Measurements from ENCODE around the gene GLI1.

GLI1 gene

GRCh38 chr12:57459750-57460467, at the start of gene GLI1:
TSS of gene GLI1 (plus strand) at chr12:57459785. CDS start at chr12:57463692, 3,907 bp downstream.
- TF ChIP-seq, protein P1, sequence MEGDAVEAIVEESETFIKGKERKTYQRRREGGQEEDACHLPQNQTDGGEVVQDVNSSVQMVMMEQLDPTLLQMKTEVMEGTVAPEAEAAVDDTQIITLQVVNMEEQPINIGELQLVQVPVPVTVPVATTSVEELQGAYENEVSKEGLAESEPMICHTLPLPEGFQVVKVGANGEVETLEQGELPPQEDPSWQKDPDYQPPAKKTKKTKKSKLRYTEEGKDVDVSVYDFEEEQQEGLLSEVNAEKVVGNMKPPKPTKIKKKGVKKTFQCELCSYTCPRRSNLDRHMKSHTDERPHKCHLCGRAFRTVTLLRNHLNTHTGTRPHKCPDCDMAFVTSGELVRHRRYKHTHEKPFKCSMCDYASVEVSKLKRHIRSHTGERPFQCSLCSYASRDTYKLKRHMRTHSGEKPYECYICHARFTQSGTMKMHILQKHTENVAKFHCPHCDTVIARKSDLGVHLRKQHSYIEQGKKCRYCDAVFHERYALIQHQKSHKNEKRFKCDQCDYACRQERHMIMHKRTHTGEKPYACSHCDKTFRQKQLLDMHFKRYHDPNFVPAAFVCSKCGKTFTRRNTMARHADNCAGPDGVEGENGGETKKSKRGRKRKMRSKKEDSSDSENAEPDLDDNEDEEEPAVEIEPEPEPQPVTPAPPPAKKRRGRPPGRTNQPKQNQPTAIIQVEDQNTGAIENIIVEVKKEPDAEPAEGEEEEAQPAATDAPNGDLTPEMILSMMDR (IDR thresholded peaks at IDR 0.05), result no peak

- TF ChIP-seq, protein P1 (IDR thresholded peaks at IDR 0.05), result no peak
Observed at GRCh38 chr12:57410534-57410933, 49.1 kb upstream of the GLI1 start.

DNA sequence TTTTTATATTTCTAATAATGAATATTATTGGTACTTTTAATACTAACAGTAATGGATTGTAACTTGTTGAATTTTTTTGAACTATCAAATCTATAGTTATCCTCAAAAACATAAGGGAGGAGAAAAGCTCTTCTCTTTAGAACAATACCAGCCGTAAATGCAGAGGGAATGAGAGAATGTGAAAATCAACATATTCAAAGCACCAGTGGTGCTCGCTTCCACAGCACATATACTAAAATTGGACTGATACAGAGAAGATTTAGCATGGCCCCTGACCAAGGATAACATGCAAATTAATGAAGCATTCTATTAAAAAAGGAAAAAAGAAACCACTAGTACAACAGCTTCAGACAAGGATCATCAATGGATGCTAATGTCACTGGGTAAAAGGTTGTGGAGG, 44.5 kb upstream of the GLI1 start:
- TF ChIP-seq, protein P1 (IDR thresholded peaks at IDR 0.05), result no peak

- TF ChIP-seq, protein P1 (IDR thresholded peaks at IDR 0.05), result no peak
Observed at GRCh38 chr12:57416039-57416996, 43.3 kb upstream of the GLI1 start.

DNA sequence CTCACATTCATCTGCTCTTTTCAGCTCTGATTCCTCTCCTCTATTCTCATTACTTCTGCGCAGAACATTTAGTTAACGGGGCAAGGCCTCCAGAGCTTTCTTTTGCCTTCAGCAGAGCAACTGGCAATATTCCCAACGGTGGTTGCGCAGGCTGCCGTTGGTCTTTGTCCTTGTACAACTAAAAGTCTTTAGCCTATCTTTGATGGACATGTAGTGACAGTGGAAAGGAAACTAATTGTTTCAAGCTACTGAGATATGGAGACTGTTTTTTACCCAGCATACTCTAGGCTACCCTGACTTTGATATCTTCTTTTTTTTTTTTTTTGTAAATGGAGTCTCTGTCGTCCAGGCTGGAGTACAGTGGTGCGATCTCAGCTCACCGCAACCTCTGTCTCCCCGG, 41.3 kb upstream of the GLI1 start:
- TF ChIP-seq, protein P1 (IDR thresholded peaks at IDR 0.05), result no peak

GRCh38 chr12:57419495-57419894, 40.1 kb upstream of the GLI1 start:
- TF ChIP-seq, protein P1 (IDR thresholded peaks at IDR 0.05), result no peak

GRCh38 chr12:57420482-57420881, 39.1 kb upstream of the GLI1 start:
- TF ChIP-seq, protein P1 (IDR thresholded peaks at IDR 0.05), result no peak

All from LNCAP (cell line).